ENCODE measurements around the gene SRPRB. TPM values are rescaled to one million over a fixed set of nuclear protein-coding genes. Genes with fewer than 3 reads are reported as not detected.

SRPRB gene
- total and polyA plus RNA-seq, 2 experiments from 2014 or later, result 25.6 to 36.0 TPM

GRCh38 chr3:133782454-133782853 is 23.2 kb upstream of the SRPRB start (continued):
- TF ChIP-seq REST (IDR thresholded peaks at IDR 0.05; ENCODE audit: unreplicated experiment), result no peak

GRCh38 chr3:133783762-133784161 is 21.9 kb upstream of the SRPRB start:
- Mint-ChIP-seq H3K36me3 (ENCODE audit: low read depth) (no peaks in the 10 kb centered on the region; the same call in 2 of the 3 replicates), H3K27ac (no peak overlapping the region), H3K4me1 (no peaks in the 10 kb centered on the region), H3K4me3 (no peak overlapping the region), H3K27me3 (ENCODE audit: insufficient read depth, low read depth, poor library complexity) (no peaks in the 10 kb centered on the region), H3K9me3 (peaks cover 17% of the 10 kb centered on the region)
- Histone ChIP-seq H2AFZ (no peak overlapping the region), H3K36me3 (ENCODE audit: insufficient read depth) (no peaks in the 10 kb centered on the region), H3K27ac (ENCODE audit: low read depth) (no peak overlapping the region), H3F3A (replicated peaks; ENCODE audit: low read depth) (no peaks in the 10 kb centered on the region), H4K20me1 (replicated peaks; ENCODE audit: insufficient read depth) (no peaks in the 10 kb centered on the region), H3K9me2 (ENCODE audit: insufficient read depth) (peaks cover 8% of the 10 kb centered on the region), H3K4me1 (ENCODE audit: insufficient read depth) (no peaks in the 10 kb centered on the region), H3K4me3 (no peak overlapping the region), H3K4me2 (no peak overlapping the region), H3K79me2 (replicated peaks; ENCODE audit: insufficient read depth) (no peaks in the 10 kb centered on the region), H3K27me3 (ENCODE audit: insufficient read depth) (no peaks in the 10 kb centered on the region)
- peak; percentile 53 for DNase-seq (ENCODE audit: low spot score)
- ATAC-seq, result peak; percentile 94
- peak; percentile 19 to 57; a peak in 3 of 4 replicates for TF ChIP-seq CTCF (conservative IDR thresholded peaks at IDR 0.05; ENCODE audit: low read depth in 2 of 2)
- no peak for TF ChIP-seq ZNF331 (CRISPR knock-in tag; IDR thresholded peaks at IDR 0.05; ENCODE audit: low read depth)
- no peak for TF ChIP-seq REST (IDR thresholded peaks at IDR 0.05; ENCODE audit: unreplicated experiment)
- no peak for TF ChIP-seq NANOG (IDR thresholded peaks at IDR 0.05; ENCODE audit: borderline replicate concordance)
